Epithelial cell of esophagus (primary cell): ENCODE data around the gene KIF16B.
A peak's percentile ranks its signal among the peaks of the same experiment; 100 is the strongest.
"Not testable (repeated sequence)": the region's sequence is repeated elsewhere in the genome, so short reads cannot be mapped to it uniquely, and the experiment has no call there.

Experiments used
- DNase-seq: peaks from one replicate; pipeline ENCODE4 v3.0.0; 2010; ENCODE audit warnings: low read depth
- H3K4me3 ChIP-seq: 2 replicates; pipeline ENCODE4 v1.5.1; 2011; ENCODE audit warnings: mild to moderate bottlenecking, low read length, control low read depth
- TF ChIP-seq, protein P1 (sequence below): IDR thresholded peaks from 2 replicates; pipeline ENCODE4 v1.5.1; 2011; ENCODE audit warnings: low read depth, mild to moderate bottlenecking, low read length, control low read depth, inconsistent platforms; ENCODE audit not compliant: insufficient read depth; ENCODE audit errors: missing control alignments

KIF16B gene

DNA sequence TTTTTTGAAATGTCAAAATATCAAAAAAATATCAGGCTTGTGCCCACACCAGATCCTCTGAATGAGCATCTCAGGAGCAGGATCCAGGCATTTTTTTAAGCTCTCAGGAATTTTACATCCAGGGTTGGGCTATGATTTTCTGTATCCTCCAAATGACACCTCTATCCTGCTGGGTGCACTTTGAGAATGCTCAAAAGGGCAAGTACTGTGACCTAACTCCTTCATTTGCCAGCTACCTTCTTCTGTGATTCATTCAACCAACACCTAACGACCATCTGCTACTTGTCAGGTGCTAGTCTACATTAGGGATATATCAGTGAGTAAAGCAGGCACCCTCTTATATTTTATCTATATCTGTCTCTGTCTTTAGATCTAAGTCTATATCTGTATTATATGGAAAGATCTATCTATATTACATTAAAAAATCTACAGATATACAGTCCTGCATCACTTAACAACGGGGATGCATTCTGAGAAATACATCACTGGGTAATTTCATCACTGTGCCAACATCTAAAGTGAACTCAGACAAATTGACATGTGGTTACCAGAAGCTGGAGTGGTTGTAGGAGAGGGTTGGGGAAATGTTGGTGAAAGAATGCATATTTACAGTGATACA, 131.6 kb downstream of the KIF16B start:
- no peak for DNase-seq
- no peak overlapping the region for H3K4me3 ChIP-seq
- TF ChIP-seq, protein P1, sequence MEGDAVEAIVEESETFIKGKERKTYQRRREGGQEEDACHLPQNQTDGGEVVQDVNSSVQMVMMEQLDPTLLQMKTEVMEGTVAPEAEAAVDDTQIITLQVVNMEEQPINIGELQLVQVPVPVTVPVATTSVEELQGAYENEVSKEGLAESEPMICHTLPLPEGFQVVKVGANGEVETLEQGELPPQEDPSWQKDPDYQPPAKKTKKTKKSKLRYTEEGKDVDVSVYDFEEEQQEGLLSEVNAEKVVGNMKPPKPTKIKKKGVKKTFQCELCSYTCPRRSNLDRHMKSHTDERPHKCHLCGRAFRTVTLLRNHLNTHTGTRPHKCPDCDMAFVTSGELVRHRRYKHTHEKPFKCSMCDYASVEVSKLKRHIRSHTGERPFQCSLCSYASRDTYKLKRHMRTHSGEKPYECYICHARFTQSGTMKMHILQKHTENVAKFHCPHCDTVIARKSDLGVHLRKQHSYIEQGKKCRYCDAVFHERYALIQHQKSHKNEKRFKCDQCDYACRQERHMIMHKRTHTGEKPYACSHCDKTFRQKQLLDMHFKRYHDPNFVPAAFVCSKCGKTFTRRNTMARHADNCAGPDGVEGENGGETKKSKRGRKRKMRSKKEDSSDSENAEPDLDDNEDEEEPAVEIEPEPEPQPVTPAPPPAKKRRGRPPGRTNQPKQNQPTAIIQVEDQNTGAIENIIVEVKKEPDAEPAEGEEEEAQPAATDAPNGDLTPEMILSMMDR = no peak

GRCh38 chr20:16440686-16441085, 132.6 kb downstream of the KIF16B start:
- no peak for DNase-seq
- no peak overlapping the region for H3K4me3 ChIP-seq
- TF ChIP-seq, protein P1 = no peak

GRCh38 chr20:16439540-16439939, 133.7 kb downstream of the KIF16B start:
- not testable (repeated sequence) for DNase-seq, H3K4me3 ChIP-seq

DNA sequence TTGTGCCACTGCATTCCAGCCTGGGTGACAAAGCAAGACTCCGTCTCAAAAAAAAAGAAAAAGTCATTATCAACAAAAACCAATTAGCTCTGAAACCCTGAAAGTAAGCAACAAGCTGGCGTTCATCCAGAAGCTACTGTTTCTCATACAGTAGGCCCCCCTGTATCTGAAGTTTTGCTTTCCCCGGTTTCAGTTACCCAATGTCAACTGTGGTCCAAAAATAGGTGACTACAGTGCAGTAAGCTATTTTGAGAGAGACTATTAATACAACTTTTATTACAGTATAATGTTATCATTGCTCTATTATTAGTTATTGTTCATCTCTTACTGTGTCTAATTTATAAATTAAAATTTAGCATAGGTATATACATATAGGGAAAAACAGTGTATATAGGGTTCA, 135.1 kb downstream of the KIF16B start:
- no peak for DNase-seq
- TF ChIP-seq, protein P1 = no peak

DNA sequence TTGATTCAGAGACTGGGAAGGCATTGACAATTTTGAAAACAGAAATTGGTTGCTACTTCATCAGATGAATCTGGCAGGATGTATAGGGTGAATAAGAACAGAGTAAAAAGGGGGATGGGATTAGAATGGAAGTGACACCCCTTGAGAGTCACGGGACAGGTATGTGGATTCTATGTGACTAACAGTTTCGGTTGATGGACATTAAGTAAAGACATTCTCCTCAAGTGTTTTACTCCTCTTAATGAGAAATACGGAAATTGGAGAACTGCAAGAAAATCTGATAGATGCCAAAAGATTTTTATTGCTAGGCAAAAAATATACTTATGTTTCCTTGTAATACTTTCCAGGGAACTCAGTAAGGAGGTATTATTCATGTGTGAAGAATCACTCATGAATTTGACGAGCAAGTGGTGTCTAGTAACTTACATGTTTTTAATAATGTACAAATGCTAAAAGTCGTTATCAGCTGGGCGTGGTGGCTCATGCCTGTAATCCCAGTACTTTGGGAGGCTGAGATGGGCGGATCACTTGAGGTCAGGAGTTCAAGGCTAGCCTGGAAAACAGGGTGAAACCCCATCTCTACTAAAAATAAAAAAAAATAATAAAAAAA, 135.8 kb downstream of the KIF16B start:
- H3K4me3 ChIP-seq = no peak overlapping the region
- peak; percentile 71 for DNase-seq
- TF ChIP-seq, protein P1 = no peak

More for the DNA sequence above, 135.1 kb downstream of the KIF16B start:
- H3K4me3 ChIP-seq = no peak overlapping the region

- TF ChIP-seq, protein P1 = peak; percentile 78
- DNase-seq = peak; percentile 45
- no peak overlapping the region for H3K4me3 ChIP-seq
These were observed 139.1 kb downstream of the KIF16B start for GRCh38 chr20:16434062-16434664.

GRCh38 chr20:16433293-16433580, 140.0 kb downstream of the KIF16B start:
- H3K4me3 ChIP-seq = no peak overlapping the region
- no peak for DNase-seq
- TF ChIP-seq, protein P1 = no peak
